Measurements from ENCODE around the gene CACNA1F.

The CACNA1F gene

GRCh38 chrX:49257074-49257790, 24.1 kb upstream of the CACNA1F start:
- DNase-seq: no peak

GRCh38 chrX:49256268-49256995, 23.3 kb upstream of the CACNA1F start:
- DNase-seq: no peak

- DNase-seq: no peak
Measured at GRCh38 chrX:49254639-49255038, 21.5 kb upstream of the CACNA1F start.

- no peak for DNase-seq
Measured at GRCh38 chrX:49251325-49251724, 18.2 kb upstream of the CACNA1F start.

GRCh38 chrX:49250578-49250977, 17.4 kb upstream of the CACNA1F start:
- DNase-seq: no peak

- no peak for DNase-seq
Measured at GRCh38 chrX:49250066-49250465, 16.9 kb upstream of the CACNA1F start.

- DNase-seq: no peak
Measured at GRCh38 chrX:49249616-49250015, 16.5 kb upstream of the CACNA1F start.

GRCh38 chrX:49249071-49249470, 15.9 kb upstream of the CACNA1F start:
- DNase-seq: no peak

GRCh38 chrX:49247916-49248811, 15.0 kb upstream of the CACNA1F start:
- DNase-seq: no peak

GRCh38 chrX:49247346-49247745, 14.2 kb upstream of the CACNA1F start:
- DNase-seq: no peak

GRCh38 chrX:49246541-49246940, 13.4 kb upstream of the CACNA1F start:
- no peak for DNase-seq

- DNase-seq: no peak
Measured at GRCh38 chrX:49244207-49244606, 11.1 kb upstream of the CACNA1F start.

- DNase-seq: no peak
Measured at GRCh38 chrX:49243166-49243565, 10.0 kb upstream of the CACNA1F start.

- DNase-seq: no peak
Measured at GRCh38 chrX:49242545-49243066, 9.5 kb upstream of the CACNA1F start.

- DNase-seq: no peak
Measured at GRCh38 chrX:49238735-49239134, 5.6 kb upstream of the CACNA1F start.

- DNase-seq: no peak
Measured at GRCh38 chrX:49237060-49237459, 3.9 kb upstream of the CACNA1F start.

- no peak for DNase-seq
Measured at GRCh38 chrX:49233887-49234555, 881 bp upstream of the CACNA1F start.

GRCh38 chrX:49232525-49232924, 615 bp downstream of the CACNA1F start:
- DNase-seq: no peak

GRCh38 chrX:49231333-49232000, 1.7 kb downstream of the CACNA1F start:
- DNase-seq: no peak

GRCh38 chrX:49230500-49231232, 2.5 kb downstream of the CACNA1F start:
- no peak for DNase-seq

- no peak for DNase-seq
Measured at GRCh38 chrX:49228185-49228584, 5.0 kb downstream of the CACNA1F start.
